HG03442 (cell line): ENCODE data around the gene OLAH.

Experiments
- ATAC-seq: cut with Tn5 transposase; IDR thresholded peaks from one replicate; pipeline ENCODE4 v1.9.1; 2021; ENCODE audit warnings: mild to moderate bottlenecking, moderate library complexity; ENCODE audit not compliant: unreplicated experiment

The OLAH gene

DNA sequence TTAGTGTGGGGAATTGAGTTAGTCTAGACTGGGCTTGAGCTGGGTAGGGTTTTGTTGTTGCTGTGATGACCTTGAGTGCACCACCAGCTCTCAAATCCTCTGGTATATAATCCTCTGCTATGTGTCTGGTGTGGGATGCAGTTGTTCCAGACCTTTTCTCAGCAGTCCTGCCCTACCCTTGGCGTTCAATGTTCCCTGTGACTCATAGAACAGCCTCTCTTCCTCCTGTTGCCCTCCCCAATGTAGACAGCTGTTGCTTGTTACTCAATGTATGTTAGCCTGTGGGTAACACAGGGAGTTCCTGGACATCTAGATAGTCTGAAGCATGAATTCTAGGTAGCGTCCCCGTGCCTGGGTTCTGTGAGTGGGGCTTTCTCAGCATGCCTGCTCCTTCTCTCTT lies 25.1 kb downstream of the OLAH start:
- no peak for ATAC-seq

- ATAC-seq = no peak
These were observed 25.5 kb downstream of the OLAH start for GRCh38 chr10:15069230-15069629.

GRCh38 chr10:15072358-15072757 lies 28.6 kb downstream of the OLAH start:
- ATAC-seq = no peak

DNA sequence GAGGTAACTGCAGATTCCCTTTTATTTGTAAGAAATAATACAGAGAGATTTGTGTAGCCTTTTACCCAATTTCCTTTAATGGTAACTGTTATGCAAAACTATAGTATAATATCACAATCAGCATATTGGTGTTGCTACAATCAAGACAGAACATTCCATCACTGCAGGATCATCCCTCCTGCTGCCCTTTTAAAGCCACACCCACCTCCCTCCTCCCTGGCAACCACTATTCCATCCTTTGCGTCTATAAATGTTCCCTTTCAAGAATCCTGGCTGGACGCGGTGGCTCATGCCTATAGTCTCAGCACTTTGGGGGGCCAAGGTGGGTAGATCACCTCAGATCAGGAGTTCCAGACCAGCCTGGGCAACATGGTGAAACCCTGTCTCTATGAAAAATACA lies 31.7 kb downstream of the OLAH start:
- no peak for ATAC-seq

DNA sequence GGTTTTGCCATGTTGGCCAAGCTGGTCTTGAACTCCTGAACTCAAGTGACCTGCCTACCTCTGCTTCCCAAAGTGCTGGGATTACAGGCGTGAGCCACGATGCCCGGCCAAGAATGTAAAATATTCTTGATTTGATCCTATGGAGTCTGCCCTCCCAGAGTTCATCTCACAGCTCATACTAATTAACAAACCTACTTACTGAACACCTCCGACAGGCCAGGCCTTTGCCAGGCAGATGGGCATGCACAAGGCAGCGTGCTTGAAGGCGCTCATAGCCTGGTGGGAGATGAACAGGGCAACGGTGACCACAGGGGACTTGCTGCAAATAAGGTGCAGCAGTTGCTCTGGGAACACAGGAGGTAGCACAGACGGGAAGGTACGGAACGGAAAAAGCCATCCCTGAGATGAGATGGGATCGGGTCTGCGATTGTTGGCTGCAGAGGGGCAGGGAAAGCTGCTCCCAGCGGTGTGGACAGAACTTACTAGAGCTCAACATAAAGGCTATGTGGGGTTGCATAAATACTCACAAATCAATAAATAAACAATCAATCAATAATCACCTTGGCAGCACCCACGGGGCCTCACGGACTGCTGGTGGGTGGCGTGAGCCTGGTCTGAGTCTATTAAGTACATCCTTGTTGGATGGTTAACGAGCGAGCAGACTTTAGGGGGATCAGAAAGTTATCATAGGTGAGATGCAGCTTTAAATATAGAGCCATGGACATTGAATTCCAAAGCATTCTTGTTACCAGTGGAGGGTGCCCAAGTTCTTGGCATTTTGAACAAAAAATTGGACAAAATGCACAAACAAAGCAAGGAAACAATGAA lies 40.1 kb downstream of the OLAH start:
- no peak for ATAC-seq

DNA sequence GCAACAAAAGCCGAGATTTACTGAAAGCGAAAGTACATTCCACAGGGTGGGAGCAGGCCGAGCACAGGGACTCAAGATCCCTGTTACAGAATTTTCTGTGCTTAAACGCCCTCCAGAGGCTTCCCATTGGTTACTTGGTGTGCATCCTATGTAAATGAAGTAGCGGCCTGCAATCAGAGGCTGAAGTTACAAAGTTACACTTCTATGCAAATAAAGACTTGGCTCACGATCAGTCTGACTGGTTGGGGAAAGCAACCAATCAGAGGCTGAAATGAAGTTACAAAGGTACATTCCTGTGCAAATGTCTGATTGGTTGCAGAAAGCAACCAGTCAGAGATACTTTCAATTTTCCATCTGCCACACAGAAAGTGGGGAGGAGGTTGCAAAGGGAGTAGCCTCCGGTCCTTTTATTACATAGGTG lies 40.8 kb downstream of the OLAH start:
- no peak for ATAC-seq

- ATAC-seq = peak; percentile 98
These were observed 44.9 kb downstream of the OLAH start, which contains the start of gene ACBD7 for GRCh38 chr10:15088428-15089261. Gene ACBD7 (minus strand): TSS chr10:15088776. CDS start chr10:15088728, 48 bp downstream.

GRCh38 chr10:15091418-15091817 lies 47.7 kb downstream of the OLAH start:
- no peak for ATAC-seq

- no peak for ATAC-seq
These were observed 49.2 kb downstream of the OLAH start for GRCh38 chr10:15092855-15093408.

DNA sequence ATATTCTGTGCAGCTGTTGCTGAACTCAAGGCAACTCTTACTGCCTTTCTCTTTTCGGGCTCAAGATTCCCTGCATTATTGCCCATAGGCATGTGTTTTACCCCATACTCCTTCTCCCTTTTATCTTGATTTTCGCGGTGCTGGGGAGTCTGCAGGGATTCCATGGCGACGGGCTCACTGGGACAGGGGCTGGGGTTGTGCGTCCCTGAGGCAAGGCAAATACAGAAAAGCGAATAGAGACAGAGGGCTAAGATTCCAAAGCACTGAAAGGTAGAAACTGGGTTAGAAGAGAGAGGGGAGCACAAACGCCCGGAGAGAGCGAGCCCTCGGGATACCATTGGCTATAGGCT lies 52.9 kb downstream of the OLAH start:
- no peak for ATAC-seq

DNA sequence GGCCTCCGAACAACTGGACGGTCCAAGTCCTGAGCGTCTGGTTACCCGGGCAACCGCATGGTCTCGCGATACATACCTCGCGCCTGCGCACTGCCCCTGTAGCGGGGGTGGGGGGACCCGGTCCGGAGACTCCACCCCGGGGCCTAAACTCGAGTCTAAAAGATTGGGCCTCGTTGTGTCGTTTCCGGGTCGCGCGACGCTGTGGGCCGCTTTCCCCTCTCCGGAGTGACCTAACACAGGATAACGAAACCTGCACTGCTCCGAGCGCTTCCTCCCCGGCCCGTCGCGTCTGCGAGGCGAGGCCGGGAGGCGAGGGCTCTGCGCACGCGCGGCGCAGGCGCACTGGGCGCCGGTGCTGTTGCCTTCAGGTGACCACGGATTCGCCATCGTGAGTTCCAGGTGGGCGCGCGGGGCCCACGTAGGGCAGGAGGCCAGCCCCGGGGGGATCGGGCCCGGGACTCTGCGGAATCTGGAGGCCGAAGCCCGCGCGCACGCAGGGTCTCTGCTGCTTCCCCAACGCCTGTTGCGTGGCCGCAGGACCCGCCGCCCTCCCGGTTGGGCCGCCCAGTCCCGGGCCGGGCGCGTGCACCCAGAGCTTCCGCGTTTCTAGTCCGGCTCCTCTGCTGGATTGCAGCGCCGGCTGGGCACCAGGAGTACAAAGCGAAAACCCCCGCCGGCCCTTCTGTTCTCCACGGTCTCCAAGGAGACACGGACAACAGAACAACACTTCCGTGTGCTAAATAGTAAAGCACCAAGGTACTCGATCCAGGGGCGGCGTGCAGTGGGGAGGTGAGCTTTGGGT lies 53.5 kb downstream of the OLAH start, which contains the start of gene RPP38:
Gene RPP38, plus strand, starts transcription at position 345 of the 802 bp plus-strand sequence. CDS start 5,960 bp downstream, outside the sequence.
- peak; percentile 82 for ATAC-seq

DNA sequence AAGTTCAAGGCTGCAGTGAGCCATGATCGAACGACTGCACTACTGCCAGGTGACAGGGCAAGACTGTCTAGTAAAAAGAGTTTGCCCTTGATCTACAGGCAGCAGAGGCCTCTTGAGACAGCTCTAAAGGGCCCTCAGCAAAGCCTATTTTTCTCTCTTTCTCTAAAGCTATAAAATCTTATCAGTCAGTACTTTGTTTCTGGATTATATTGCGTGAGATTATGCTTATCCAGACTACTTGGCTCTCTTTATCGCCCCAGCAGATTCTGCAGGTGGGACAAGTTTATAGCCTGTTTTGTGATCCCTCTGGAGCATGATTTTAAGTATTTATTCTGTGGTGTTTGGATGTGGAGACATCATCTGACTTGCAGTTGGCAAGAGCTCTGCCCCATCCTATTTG lies 56.1 kb downstream of the OLAH start:
- no peak for ATAC-seq

DNA sequence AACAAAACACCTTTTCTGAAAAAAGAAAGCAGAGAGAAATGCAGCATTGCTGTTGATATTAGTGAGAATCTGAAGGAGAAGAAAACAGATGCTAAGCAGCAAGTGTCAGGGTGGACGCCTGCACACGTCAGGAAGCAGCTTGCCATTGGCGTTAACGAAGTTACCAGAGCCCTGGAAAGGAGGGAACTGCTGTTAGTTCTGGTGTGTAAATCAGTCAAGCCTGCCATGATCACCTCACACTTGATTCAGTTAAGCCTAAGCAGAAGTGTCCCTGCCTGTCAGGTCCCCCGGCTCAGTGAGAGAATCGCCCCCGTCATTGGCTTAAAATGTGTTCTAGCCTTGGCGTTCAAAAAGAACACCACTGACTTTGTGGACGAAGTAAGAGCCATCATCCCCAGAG lies 59.8 kb downstream of the OLAH start:
- no peak for ATAC-seq

- ATAC-seq = peak; percentile 77
These were observed 62.7 kb downstream of the OLAH start for GRCh38 chr10:15106352-15107013.

DNA sequence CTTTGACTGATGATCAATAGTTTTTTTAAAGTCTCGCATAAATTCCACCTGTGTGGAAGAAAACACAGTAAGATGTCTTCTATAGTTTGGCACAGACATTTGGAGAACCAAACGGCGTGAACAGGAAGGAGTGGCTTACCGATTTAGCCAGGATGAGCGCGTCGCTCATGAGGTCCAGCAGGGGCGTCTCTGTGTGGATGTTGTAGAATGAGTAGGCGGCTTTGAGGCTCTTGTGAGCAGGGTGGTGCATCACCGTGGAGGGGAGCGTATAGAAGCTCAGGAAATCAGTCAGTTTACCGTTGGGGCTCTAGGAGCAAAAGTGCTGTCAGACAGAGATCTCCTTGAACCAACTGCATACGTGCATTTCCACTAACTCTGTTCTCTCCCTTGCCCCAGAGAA lies 68.9 kb downstream of the OLAH start:
- no peak for ATAC-seq

GRCh38 chr10:15113766-15114165 lies 70.0 kb downstream of the OLAH start:
- no peak for ATAC-seq

GRCh38 chr10:15116225-15116624 lies 72.5 kb downstream of the OLAH start:
- ATAC-seq = no peak

DNA sequence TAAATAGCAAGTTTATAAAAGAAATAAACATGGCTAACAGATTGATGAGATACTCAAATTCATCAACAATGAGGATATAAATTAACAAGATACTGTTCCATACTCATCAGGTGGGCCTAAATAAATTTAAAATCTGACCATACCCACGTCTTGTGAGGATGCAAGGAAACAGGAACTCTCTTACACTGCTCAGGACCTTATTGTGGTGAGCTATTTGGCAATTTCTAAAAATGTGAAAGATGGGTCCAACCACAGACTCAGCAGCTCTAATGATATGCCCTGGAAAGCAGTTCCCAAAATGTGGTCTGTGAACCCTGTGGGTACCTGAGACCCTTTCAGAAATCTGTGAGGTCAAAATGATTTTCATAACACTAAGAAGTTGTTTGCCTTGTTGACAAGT lies 74.9 kb downstream of the OLAH start:
- no peak for ATAC-seq

DNA sequence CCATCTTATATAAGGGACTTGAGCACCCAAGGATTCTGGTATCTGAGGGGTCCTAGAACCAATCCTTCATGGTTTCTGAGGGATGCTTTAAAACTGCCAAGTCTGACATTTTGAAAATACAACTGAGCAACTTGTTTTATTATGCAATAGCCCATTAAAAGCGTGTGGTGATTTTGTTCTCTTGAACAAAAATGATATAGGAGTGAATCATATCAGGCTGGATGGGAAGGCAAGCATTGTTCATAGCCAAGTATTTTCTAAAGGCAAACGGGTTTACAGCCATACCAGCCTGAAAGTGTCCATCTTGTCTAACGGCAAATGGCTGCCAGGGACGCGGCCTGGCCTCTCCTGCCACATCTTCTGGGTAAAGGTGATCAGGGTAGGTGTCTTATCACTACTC lies 76.8 kb downstream of the OLAH start:
- no peak for ATAC-seq

DNA sequence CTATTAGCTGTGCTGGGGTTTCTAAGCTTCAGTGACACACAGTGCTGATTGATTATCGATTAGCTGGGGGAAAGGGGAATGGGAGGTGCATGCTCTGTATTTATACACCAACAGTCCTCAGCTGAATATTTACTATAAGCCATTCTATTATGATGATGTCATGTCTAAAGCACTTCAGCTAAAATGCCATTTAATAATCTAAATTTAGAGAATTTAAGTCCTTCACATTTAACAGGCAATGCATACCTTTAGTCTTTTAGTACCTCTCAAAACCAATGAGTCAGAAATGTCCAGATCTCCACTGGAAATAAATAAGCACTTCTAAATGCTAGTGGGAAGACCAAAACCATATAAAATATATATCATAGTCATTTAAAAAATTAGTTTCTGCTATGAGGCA lies 78.0 kb downstream of the OLAH start:
- no peak for ATAC-seq
